BLaER1 (cell line): Measurements from ENCODE around the gene PLCB4.

Experiments used
- H3K27ac ChIP-seq: shearing (Covaris generic); formaldehyde crosslinking; 2 replicates; pipeline ENCODE4 v1.8.1; 2022
- H3K27me3 ChIP-seq: shearing (Covaris generic); formaldehyde crosslinking; 2 replicates; pipeline ENCODE4 v1.8.1; 2022
- H3K36me3 ChIP-seq: shearing (Covaris generic); formaldehyde crosslinking; 2 replicates; pipeline ENCODE4 v1.8.1; 2022
- H3K4me1 ChIP-seq: shearing (Covaris generic); formaldehyde crosslinking; 2 replicates; pipeline ENCODE4 v1.8.1; 2022
- H3K4me2 ChIP-seq: shearing (Covaris generic); formaldehyde crosslinking; 2 replicates; pipeline ENCODE4 v1.8.1; 2022
- H3K4me3 ChIP-seq: shearing (Covaris generic); formaldehyde crosslinking; 2 replicates; pipeline ENCODE4 v1.8.1; 2022
- H3K9ac ChIP-seq: shearing (Covaris generic); formaldehyde crosslinking; 2 replicates; pipeline ENCODE4 v1.8.1; 2022
- H3K9me3 ChIP-seq: shearing (Covaris generic); formaldehyde crosslinking; 2 replicates; pipeline ENCODE4 v1.8.1; 2022
- H4K20me1 ChIP-seq: shearing (Covaris generic); formaldehyde crosslinking; 2 replicates; pipeline ENCODE4 v1.8.1; 2022
- Cebpa-rat ChIP-seq: shearing (Covaris generic); IDR thresholded peaks from 2 replicates; pipeline ENCODE4 v1.8.1; 2022

Gene PLCB4

DNA sequence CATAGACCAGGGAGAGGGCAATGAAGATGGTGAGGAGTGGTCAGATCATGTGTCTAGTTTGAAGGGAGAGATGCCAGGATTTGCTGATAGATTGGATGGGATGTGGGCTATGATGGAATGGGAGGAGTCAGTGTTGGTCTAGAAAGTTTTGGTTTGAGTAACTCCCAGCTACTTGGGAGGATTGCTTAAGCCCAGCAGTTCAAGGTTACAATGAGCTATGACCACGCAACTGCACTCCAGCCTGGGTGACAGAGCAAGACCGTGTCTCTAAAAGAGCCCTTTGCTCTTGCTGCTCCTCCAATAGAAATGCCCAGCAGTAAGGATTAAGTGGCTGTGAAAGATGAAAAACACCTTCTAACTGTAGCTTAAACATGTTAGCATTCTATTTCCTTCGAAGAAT, 427.3 kb downstream of the PLCB4 start:
- no peaks in the 10 kb centered on the region for H4K20me1 ChIP-seq
- H3K9me3 ChIP-seq = no peaks in the 10 kb centered on the region
- TF ChIP-seq Cebpa-rat = no peak
- H3K4me2 ChIP-seq = no peak overlapping the region
- H3K27me3 ChIP-seq = no peaks in the 10 kb centered on the region
- H3K4me3 ChIP-seq = no peak overlapping the region
- H3K9ac ChIP-seq = no peak overlapping the region
- H3K4me1 ChIP-seq = peaks cover 8% of the 10 kb centered on the region; the same call in 1 of the 2 replicates
- no peaks in the 10 kb centered on the region for H3K36me3 ChIP-seq
- no peak overlapping the region for H3K27ac ChIP-seq

DNA sequence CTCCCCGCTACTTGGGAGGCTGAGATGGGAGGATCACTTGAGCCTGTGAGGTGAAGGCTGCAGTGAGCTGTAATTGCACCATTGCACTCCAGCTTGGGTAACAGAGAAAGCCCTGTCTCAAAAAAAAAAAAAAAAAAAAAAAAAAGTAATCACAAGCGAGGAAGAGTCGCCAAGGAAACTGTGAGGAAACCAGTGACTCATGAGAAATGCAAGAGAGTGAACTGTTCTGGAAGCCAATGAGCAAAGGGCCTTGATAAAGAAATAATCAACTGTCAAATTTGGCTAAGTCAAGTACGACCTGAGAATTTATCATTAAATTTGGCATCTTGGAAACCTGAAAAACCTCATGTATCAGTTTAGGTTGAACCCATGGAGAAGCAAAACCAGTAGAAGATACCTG, 429.4 kb downstream of the PLCB4 start:
- H3K27me3 ChIP-seq = no peaks in the 10 kb centered on the region
- H3K4me1 ChIP-seq = peaks cover 8% of the 10 kb centered on the region; the same call in 1 of the 2 replicates
- H3K4me2 ChIP-seq = no peak overlapping the region
- H3K9me3 ChIP-seq = no peaks in the 10 kb centered on the region
- no peak for TF ChIP-seq Cebpa-rat
- no peaks in the 10 kb centered on the region for H4K20me1 ChIP-seq
- no peak overlapping the region for H3K9ac ChIP-seq
- no peaks in the 10 kb centered on the region for H3K36me3 ChIP-seq
- no peak overlapping the region for H3K27ac ChIP-seq
- no peak overlapping the region for H3K4me3 ChIP-seq

DNA sequence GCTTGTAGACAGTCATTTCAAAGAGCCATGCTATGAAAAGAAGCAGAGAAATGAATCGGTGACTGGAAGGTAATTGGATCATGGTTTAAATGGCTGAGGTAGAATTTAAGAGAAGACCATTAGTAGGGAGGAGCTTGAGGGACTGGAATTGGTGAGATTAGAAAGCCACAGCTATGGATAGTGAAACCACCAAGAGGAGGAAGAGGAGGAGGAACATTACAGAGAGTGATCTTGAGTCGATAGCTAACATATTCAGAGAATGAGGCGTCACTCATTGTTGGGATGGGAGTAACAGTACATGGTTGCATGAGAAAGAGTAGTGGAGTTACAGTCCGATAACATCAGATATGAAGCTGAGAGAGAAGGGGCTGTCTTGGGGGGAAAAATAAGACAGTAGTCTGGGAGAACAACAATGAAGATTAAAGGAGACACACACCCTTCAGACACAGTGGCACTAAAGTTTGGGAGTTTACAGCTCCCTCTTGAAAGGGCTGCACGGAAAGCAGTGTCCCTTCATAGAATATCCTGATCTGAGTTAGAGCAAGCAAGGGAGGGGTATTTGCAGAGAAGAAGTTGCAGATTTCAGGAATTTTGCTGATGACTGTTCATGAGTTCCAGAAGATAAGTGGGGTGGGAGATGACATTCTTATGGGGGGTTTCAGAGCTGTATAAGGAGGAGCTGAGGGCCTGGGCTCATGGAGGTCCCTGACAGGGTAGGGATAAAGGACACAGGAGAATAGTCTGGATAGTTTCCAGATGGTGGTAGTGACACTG, 430.4 kb downstream of the PLCB4 start:
- Histone ChIP-seq H3K27me3 (no peaks in the 10 kb centered on the region), H3K27ac (no peak overlapping the region), H4K20me1 (no peaks in the 10 kb centered on the region), H3K4me2 (0 out of 2 replicates have a peak overlapping the region, but pooled peaks have one; percentile 22), H3K9ac (no peak overlapping the region), H3K4me1 (peaks cover 15% of the 10 kb centered on the region; the same call in 1 of the 2 replicates), H3K36me3 (no peaks in the 10 kb centered on the region), H3K9me3 (no peaks in the 10 kb centered on the region), H3K4me3 (no peak overlapping the region)
- no peak for TF ChIP-seq Cebpa-rat

DNA sequence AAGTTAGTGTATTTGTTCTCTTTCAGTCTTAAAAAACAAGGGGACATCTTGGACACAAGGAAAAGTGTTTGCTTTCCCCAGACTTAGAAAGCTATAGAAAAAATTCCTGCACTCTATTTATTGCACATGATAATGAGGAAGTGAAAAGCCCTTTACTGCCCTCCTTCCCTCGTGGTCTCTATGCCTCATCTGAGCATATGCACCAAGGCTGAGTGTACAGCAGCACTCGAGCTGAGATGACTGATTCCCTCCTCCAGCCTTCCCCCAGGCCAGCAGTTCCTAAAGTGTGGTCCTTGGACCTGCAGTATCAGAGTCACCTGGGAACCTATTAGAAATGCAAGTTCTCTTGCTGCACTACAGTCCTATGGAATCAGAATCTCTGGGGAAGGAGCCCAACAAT, 431.2 kb downstream of the PLCB4 start:
- H3K9ac ChIP-seq = no peak overlapping the region
- H3K27ac ChIP-seq = no peak overlapping the region
- peak overlapping the region; percentile 22; the same call in 1 of the 2 replicates for H3K4me2 ChIP-seq
- H3K36me3 ChIP-seq = no peaks in the 10 kb centered on the region
- H3K4me1 ChIP-seq = peaks cover 15% of the 10 kb centered on the region; the same call in 1 of the 2 replicates
- H3K9me3 ChIP-seq = no peaks in the 10 kb centered on the region
- H3K4me3 ChIP-seq = no peak overlapping the region
- no peak for TF ChIP-seq Cebpa-rat
- no peaks in the 10 kb centered on the region for H4K20me1 ChIP-seq
- peaks cover under 1% of the 10 kb centered on the region; the same call in 1 of the 2 replicates for H3K27me3 ChIP-seq

DNA sequence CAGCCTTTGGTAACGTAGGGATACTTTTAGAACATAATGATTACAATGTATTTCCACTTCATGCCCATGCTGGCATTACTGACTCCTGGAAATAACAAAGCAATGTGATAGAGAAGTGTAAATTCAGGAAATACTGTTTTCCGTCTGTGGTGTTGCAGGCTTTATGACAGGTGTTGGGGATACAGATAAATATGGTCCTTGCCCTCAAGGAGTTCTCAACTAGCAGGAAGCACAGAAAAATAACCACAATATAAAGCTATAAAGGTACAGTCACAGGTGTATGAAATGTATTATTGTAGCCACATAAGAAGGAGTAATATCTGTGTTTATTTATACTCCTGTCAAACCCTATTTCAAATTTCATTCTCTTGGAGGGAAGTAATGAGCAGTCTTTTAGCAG, 432.6 kb downstream of the PLCB4 start:
- H3K36me3 ChIP-seq = no peaks in the 10 kb centered on the region
- peaks cover 7% of the 10 kb centered on the region for H3K9me3 ChIP-seq
- H3K27ac ChIP-seq = no peak overlapping the region
- no peaks in the 10 kb centered on the region for H4K20me1 ChIP-seq
- H3K9ac ChIP-seq = no peak overlapping the region
- no peak overlapping the region for H3K4me2 ChIP-seq
- TF ChIP-seq Cebpa-rat = no peak
- no peak overlapping the region for H3K4me3 ChIP-seq
- H3K27me3 ChIP-seq = peaks cover 14% of the 10 kb centered on the region
- H3K4me1 ChIP-seq = peaks cover 17% of the 10 kb centered on the region

DNA sequence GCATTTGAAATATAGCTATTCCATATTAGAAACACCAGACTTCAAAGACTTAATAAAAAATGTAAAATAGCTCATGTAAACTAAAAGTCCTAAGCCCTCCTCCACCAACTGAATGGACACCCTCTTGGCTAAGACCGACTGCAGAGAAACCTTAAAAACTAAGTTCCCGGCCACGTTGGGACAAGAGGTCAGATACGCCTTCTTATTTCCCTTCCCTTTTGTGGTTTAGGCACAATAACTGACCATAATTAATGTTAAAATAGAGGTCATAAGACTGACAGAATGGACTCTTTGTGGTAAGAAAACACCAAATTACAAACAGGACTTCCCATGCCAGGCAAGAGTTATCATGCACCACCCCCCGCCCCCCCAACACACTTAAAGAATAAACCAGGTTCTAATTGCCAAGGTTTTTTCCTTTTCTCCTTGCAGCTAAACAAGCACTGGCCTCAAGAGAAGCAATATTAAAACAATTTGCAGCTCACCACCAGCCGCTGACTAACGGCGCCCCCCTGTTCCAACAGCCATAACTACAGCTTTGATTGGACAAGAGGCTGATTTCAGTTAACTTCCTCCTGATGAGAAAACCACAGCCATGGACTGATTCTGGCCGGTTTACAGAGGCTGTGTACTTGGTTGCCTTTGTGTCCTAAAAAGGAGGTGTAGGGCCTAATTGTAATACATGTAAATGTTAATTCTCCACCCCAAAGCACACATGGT, 434.8 kb downstream of the PLCB4 start:
- no peaks in the 10 kb centered on the region for H3K36me3 ChIP-seq
- H3K4me3 ChIP-seq = no peak overlapping the region
- H3K27ac ChIP-seq = no peak overlapping the region
- peaks cover 30% of the 10 kb centered on the region for H3K4me1 ChIP-seq
- TF ChIP-seq Cebpa-rat = no peak
- H3K9me3 ChIP-seq = peaks cover 29% of the 10 kb centered on the region
- H4K20me1 ChIP-seq = no peaks in the 10 kb centered on the region
- no peak overlapping the region for H3K9ac ChIP-seq
- H3K27me3 ChIP-seq = peaks cover 36% of the 10 kb centered on the region
- no peak overlapping the region; the same call in 1 of the 2 replicates for H3K4me2 ChIP-seq

DNA sequence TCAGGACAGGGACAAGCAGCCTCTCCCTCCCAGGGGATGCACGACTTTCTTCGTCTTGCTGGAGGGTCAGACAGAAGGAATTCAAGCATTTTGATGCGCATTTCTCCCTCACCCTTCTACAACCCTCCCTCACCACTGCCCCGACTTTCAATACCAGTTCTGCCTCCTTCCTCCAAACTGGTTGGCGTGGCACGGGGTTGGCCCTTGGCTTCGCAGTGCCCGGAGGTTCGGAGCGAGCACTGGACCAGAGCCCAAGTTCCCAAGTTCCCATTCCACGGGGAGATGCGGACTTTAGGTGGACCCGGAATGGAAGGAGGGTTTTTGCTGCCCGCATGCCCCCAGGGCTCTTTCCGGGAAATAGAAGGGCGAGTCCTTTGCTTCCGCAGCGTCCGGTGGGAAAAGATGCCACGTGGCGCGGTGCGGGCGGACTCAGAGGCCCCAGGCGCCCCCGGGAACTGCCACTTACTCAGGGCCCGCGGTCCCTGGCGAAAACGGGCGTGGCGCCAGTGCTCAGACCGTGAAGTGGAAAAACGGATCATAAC, 437.5 kb downstream of the PLCB4 start:
- H3K9me3 ChIP-seq = peaks cover 38% of the 10 kb centered on the region
- TF ChIP-seq Cebpa-rat = no peak
- H3K9ac ChIP-seq = no peak overlapping the region
- H3K4me2 ChIP-seq = peak overlapping the region; percentile 54
- H3K36me3 ChIP-seq = no peaks in the 10 kb centered on the region
- no peaks in the 10 kb centered on the region for H4K20me1 ChIP-seq
- H3K27ac ChIP-seq = no peak overlapping the region
- peaks cover 37% of the 10 kb centered on the region for H3K4me1 ChIP-seq
- peak overlapping the region; percentile 50 for H3K4me3 ChIP-seq
- peaks cover 63% of the 10 kb centered on the region for H3K27me3 ChIP-seq

DNA sequence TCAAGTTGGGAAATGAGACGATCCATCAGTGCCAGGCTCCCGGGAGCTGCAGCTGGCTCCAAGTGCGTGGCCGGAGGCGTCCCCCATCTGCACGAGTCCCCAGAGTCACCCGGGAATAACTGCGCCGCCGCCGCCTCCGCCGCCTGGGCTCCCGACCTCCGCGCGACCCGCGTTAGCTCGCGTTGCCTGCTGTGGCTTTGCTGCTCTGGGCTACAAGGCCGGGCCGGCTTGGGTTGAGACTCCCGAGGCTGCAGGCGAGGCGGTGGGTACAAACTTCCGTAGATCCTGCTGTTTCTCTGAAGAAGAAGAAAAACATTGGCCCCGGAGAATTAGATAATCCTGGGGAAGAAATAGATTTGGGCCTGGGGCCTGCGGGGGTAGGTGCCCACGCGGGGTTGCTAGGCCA, 438.1 kb downstream of the PLCB4 start:
- no peak overlapping the region for H3K9ac ChIP-seq
- peak overlapping the region; percentile 54 for H3K4me2 ChIP-seq
- peaks cover 38% of the 10 kb centered on the region for H3K9me3 ChIP-seq
- H4K20me1 ChIP-seq = no peaks in the 10 kb centered on the region
- H3K27ac ChIP-seq = no peak overlapping the region
- peaks cover 69% of the 10 kb centered on the region for H3K27me3 ChIP-seq
- no peak for TF ChIP-seq Cebpa-rat
- H3K4me3 ChIP-seq = peak overlapping the region; percentile 50
- peaks cover 39% of the 10 kb centered on the region for H3K4me1 ChIP-seq
- H3K36me3 ChIP-seq = no peaks in the 10 kb centered on the region

DNA sequence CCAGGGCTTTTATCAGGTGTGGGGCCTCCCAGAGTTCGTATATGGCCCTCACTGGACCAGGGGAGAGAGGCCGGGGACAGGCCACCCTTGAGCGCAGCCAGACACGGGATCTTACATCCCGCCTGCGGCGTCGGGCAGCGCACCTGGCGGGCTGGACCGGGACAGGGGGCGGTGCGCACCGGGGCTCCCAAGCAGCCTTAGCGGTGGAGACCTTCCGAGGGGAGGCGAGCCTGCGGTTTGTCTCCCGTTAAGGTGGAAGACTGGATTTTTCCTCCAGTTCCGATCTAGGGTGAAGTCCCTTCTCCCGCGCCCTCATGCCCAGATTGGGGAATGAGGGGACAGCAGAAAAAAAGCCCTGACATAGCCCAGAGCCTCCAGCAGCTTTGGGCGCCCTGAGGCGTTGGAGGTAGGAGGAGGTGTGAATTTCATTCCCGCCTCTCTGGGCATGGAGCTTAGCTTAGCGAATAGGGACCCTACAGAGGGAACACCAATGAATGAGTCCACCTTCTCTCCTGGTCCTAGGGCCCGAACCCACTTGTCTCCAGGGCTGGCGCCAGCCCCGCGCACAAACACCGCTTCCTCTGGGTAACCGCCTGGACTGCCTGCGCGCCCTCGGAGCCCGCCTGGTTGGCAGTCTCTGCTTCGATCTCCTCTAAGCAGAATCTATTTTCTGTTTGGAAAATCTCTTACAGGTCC, 438.8 kb downstream of the PLCB4 start:
- no peak overlapping the region for H3K4me3 ChIP-seq
- H3K4me1 ChIP-seq = peaks cover 39% of the 10 kb centered on the region
- H3K27ac ChIP-seq = no peak overlapping the region
- no peaks in the 10 kb centered on the region for H4K20me1 ChIP-seq
- H3K36me3 ChIP-seq = no peaks in the 10 kb centered on the region
- peaks cover 76% of the 10 kb centered on the region for H3K27me3 ChIP-seq
- no peak overlapping the region for H3K9ac ChIP-seq
- H3K9me3 ChIP-seq = peaks cover 38% of the 10 kb centered on the region
- no peak for TF ChIP-seq Cebpa-rat
- peak overlapping the region; percentile 54; the same call in 1 of the 2 replicates for H3K4me2 ChIP-seq
